Suppressor macrophage treated with lipopolysaccharide for 1 hour (primary cell): ENCODE measurements around the gene OPN5.

Experiments
- DNase-seq, 3 donors: peaks; one replicate each; pipeline ENCODE4 v3.0.0-alpha.2; 2020 to 2022

The OPN5 gene

DNA sequence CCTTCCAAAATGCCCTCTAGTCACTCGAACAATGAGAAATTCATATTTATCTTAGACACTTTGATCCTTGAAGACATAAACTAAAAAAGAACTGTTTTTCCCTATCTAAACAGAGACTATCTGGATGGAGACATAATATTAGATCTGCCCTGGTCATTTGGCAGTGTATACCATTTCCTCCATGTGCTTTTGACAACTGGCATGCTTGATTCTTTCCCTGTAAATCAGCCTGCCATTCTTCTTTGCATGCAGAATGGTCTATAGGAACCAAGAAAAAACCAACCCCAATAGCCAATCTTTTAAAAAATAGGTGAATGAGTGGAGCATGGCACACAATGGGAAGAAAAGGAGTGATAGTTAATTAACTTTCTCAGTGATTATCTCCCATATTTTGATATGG is 93.8 kb downstream of the OPN5 start:
- no peak for DNase-seq
